HG02884 (cell line): ENCODE data around the gene HTT.

Experiments
- ATAC-seq: cut with Tn5 transposase; IDR thresholded peaks from one replicate; pipeline ENCODE4 v1.9.1; 2021; ENCODE audit warnings: mild to moderate bottlenecking, moderate library complexity; ENCODE audit not compliant: unreplicated experiment

The HTT gene

DNA sequence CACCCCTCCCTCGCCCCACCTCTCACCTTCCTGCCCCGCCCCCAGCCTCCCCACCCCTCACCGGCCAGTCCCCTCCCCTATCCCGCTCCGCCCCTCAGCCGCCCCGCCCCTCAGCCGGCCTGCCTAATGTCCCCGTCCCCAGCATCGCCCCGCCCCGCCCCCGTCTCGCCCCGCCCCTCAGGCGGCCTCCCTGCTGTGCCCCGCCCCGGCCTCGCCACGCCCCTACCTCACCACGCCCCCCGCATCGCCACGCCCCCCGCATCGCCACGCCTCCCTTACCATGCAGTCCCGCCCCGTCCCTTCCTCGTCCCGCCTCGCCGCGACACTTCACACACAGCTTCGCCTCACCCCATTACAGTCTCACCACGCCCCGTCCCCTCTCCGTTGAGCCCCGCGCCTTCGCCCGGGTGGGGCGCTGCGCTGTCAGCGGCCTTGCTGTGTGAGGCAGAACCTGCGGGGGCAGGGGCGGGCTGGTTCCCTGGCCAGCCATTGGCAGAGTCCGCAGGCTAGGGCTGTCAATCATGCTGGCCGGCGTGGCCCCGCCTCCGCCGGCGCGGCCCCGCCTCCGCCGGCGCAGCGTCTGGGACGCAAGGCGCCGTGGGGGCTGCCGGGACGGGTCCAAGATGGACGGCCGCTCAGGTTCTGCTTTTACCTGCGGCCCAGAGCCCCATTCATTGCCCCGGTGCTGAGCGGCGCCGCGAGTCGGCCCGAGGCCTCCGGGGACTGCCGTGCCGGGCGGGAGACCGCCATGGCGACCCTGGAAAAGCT is at the start of gene HTT, which contains the start of gene HTT-AS:
Gene HTT, plus strand, starts transcription at position 604 of the 768 bp plus-strand sequence. Its CDS starts 145 bp downstream, at position 749.
Gene HTT-AS, minus strand, starts transcription at position 461 of the 768 bp plus-strand sequence.
- peak; percentile 58 for ATAC-seq

DNA sequence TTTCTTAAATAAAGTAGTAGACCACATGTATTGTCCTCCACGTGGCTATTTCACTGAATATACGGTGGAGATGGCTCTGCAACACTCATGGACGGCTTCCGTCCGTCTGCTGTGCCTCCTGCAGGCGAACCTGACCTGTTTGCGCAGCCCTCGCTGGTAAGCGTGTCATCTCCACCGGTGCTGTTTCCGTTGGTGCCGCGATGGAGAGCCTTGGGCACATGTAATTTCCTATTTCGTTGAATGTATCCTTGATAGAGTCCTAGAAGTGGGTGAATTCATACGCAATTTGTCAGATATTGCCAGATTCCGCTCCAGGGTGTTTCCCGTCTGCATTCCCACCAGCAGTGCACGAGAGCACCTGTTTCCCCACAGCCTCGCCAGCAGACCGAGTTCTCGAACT is 48.6 kb upstream of the HTT start:
- no peak for ATAC-seq

DNA sequence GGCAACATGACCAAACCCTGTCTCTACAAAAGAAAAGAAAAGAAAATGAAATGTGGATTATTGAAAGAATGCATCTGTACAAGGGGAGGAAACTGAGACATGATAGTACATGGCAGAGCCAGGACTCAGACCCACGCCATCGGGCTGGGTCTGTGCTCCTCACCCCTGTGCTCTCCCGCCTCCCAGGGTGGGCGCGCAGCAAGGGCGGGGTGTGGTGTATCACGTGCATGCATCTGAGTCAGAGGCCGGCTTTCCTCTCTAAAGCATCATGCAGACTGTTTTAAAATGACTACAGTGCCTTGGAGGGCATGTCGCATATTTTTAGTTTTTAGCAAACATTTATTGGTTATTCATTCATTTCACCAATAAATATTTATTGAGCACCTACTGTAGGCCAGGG is 47.9 kb upstream of the HTT start:
- no peak for ATAC-seq

DNA sequence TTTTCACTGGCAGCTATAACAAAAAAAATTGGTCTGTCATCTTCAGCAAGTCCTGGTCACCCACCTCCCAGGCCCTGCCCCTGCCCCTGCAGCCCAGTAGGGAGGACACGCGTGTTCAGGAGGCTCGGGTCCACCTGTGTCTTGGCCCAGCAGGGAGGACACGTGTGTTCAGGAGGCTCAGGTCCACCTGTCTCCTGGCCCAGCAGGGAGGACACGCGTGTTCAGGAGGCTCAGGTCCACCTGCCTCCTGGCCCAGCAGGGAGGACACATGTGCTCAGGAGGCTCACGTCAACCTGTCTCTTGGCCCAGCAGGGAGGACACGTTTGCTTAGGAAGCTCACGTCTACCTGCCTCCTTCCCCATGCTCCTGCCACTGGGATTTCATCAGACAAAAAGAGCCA is 45.0 kb upstream of the HTT start:
- ATAC-seq, result no peak

DNA sequence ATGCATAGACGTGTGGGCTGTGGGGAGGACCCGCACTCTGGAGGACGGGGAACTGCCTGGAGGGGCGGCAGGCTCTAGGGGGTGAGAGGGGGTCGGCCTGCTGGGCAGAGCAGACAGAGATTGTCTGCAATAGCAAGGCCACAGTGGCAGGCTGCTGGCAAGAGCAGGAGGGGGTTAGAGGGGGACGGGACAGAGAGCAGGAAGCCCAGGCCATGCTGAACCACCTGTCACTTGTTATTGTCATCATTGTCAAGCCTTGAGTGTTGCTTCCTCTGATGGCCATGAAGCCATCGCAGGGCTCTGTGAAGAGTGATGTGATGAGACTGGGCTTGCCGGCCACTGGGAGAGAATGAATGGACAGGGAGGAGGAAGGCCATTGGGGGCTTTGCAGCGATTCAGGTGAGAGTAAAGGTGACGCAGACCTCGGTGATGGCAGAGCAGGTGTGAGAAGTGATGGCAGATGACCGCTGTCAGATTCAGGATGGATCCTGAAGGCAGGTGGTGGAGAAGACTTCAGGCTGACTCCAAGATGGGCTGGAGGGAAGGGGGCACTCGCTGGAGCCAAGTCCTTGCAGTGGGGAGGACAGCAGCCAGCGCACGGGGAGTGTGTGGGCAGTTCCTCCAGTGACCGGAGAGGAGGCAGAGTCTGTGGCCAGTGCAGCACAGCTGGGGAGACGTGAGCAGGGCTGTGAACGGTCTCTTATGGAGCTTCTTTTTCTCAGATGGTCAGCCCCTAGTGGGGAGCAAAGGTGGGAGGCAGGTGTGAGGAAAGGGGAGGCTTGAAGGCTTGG is 43.7 kb upstream of the HTT start:
- ATAC-seq, result no peak

DNA sequence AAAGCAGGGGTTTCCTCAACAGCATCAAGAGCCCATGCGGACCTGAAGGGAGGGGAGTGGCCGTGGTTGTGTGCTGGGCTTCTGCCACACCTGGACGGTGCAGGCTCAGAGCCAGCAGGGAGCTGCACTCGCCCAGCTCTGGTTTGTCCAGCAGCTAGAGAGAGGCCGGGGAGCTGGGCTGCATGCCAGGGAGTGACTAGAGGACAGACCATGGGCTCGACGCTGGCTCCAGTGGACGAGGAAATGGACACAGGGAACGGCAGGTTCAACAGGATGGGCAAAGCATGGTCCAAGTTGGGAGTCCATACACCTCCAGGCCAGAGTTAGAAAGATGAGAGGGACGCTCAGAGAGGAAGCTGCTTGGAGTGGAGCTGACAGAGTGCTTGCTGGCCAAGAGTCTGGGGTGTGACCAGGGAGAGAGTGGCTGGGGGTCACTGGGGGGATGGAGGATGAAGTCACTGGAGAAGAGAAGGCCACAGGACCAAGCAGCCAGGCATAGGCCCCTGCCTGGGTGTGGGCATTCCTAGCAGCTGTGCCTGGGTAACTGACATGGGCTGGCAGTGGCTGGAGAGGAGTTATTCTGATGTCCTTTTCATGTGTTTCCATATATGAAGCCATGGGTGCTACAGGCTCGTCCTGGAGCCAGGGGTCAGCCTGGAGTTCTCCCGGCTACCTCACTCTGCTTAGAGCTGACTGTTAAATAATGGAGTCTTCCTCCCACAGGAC is 43.0 kb upstream of the HTT start:
- no peak for ATAC-seq

DNA sequence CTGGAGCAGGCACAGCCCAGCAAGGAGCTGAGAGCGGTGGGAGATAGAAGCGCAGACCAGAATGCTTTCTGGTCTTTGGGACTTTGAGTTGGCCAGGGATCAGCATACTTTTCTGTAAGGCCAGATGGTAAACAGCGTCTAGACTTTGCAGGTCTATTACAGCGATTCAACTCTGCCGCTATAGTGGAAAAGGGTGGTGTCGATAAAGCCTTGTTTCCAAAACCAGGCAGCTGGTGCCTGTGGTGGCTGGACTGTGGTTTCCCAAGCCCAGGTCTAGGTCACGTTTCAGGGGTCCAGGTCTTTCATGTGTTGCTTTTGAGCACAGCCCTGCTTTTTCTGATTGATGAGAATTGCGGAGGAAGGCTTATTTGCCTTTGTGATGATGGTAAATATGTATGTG is 40.2 kb upstream of the HTT start:
- ATAC-seq, result no peak

DNA sequence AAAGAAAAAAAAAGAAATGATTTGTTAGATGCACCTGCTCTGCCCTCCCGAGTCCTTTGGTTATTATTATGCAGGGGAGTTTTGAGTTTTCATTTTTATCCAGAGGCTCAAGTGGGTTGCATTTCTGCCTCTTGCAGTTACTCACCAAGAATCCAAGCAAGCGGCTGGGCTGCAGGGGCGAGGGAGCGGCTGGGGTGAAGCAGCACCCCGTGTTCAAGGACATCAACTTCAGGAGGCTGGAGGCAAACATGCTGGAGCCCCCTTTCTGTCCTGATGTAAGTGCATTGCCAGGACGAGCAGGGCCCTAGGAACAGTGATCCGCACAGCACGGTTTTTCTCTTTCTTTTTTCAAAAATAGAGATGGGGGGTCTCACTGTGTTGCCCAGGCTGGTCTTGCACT is 39.2 kb upstream of the HTT start:
- no peak for ATAC-seq

DNA sequence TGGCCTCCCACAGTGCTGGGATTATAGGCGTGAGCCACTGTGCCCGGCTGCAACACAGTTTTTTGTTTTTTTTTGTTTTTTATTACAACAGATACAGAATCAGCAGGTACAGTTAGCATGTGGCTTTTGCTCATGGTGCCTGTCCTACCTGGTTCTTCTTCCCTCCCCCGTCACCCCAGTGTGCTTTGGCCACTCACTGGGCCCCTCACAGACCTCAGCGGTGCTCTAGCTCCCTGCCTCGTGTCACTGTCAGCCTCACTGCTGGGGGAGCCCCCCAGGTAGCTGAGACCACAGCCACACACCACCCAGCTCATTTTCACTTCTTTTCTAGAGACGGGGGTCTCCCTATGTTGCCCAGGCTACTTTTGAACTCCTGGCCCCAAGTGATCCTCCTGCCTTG is 38.8 kb upstream of the HTT start:
- ATAC-seq, result no peak

DNA sequence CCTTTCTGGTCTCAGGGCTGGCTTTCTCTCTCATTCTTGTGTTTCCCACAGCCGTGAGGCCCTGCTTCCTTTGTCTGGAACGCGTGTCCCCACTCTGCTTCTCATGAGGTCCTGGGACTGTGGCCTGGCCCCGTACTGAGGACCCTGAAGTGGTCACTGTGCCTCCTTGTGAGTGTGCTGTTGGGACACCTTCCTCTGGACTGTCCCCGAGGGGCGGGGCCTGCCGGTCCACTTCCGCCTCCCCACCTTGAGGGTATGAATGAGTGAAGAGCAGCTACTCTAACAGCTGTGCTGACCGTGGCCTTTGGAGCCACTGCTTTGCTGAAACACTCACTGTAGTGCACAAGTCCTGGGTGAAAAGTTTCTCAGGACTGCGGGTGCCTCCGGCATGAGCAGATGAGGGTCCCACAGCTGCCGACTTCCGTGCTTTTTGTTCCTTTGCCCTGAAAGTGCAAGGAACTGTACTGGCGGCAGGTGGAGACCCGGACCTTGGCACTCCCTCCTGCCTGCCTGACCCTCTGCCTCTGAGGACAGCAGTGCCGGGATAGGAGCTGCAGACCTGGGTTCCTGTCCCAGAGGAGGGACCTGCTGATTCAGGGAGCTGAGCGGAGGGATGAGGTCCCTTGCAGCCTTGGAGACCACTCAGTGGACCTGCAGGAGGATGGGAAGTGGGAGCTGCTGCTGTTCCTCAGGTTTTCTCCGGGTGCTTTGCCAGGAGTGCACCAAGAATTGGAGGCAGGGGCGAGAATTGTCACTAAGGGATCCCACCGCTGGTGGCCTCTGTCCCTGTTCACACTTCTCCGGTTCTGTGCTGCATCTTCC is 38.1 kb upstream of the HTT start:
- no peak for ATAC-seq

DNA sequence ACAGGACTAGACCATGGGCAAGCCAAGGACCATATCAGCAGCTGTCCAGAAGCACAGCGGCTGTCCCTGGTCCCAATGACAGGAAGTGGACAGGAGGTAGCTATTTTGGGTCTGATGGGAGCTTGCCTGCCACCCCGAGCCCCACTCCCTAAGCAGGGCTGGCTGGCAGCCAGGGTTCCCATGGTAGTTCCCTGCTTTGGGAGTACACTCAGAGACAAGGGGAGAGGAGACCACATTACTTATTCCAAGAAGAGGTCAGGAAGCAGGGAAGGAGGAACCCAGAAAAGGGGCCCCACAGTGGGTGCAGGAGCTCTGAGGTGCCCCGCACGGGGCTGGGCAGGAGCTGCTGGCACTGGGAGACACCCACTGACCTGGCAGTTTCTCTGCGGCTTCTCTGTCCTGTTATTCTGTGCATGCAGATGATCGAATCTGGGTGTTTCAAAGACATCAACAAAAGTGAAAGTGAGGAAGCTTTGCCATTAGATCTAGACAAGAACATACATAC is 36.5 kb upstream of the HTT start:
- ATAC-seq, result no peak

DNA sequence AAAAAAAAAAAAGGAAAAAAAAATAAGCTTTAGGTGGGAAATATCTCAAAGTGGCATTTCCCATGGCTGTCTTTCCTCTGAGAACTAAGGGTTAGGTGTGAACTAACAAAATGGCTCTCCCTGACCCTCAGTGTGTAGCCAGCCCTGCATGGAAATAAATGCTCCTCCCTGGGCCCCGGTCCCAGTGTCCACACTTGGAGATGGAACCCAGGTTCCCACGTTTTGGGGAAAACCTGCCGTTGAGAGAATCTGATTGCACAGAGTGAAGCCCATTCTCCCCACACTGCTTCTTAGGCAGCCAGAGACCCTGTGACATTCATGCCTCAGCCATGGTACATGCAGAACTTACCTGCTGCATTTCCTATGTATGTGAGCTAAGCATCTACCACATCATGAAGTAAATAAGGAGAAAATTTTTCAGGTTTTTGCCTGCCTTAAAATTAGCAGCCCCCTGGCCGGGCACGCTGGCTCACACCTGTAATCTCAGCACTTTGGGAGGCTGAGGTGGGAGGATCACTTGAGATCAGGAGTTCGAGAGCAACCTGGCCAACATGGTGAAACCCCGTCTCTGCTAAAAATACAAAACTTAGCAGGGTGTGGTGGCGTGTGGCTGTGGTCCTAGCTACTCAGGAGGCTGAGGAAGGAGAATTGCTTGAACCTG is 34.6 kb upstream of the HTT start:
- no peak for ATAC-seq

DNA sequence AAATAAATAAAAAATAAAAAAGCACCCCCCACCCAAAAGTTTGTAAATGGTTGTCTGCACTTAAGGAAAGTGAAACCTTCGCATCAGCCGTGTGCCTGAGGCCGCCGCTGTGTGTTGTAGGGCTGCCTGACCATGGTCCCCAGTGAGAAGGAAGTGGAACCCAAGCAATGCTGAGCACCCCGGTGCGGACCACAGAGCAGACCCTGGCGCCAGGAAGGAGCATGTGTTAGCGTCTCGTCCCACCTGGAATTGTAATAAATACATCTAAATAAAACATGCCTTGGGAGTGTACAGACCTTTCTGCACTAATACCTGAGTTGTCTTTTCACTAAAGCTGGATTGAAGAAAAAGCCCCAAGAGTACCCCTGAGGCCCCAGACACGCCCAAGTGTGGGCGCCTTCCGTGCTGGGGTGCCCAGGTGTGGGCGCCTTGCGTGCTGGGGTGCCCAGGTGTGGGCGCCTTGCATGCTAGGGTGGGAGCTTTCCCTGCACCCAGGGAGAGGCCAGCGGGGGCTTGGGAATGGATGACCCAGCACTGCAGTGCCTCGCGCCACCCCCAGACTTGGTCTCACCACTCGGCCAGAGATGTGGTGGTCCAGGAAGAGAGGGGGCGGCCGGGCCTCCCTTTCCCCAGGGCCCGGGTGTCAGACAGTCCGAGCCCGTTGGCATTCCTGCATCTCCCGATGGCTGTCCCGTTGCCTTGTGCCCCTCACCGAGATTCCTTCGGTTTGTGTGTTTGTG is 33.9 kb upstream of the HTT start:
- ATAC-seq, result peak; percentile 45

DNA sequence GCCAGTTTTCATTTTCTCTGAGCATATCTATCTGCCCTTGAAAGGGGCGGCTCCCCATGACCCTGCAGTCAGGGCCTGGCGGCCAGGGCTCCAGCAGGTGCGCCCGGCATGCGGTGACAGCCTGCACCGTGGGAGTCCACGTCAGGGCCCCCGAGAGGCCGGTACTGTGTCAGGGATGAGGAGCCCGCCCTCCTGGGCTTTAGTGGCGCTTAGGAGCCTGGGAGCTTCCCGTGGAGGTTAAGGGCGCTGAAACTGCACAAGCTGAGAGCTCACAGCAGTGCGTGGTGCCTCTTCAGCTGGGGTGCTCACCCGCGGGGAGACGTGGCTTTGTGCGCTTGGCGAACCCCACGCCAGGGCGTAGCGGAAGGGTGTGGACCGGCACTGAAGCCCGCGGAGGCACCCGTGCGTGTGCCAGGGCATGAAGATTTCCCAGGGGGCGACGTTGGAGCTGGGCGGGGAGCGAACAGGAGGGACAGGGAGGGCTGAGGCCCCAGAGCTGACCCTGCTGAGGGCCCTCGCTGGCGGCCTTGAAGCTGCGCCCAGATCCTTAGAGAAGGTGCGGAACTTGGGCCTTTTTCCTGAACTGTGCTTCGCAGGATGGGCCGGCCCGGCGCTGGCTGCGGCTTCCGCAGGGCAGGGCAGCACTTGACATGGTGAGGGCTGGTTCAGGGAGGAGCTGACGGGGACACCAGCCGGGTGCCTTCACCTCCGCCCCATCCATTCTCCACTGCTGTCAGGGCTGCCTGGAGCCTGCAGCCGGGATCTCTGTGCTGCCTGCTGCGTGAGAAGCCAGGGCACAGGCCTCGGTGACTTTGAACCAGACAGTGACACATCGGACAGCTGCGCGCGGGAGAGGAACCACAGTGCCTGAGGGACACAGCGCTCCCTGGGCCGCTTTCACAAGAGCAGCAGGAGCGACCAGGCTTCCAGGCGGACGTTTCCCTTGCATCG is 33.0 kb upstream of the HTT start:
- no peak for ATAC-seq

DNA sequence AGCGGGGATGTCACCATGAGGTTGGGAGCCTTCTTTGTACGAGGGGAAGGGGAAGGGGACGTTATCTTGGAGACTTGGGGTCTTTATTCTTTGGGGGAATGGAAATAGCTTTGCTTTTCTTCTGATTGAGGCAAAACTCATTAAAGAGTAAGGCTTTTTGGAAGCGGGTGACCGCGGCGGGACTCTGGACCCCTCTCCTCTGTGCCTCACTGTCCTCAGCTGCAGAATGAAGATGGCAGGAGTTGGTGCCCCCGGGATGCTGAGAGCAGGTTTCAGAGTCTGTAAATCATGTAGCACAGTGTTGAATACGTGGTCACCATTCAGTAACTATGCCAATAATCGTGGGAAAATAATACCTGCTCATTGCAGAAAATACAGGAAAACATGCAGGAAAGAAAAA is 32.3 kb upstream of the HTT start:
- no peak for ATAC-seq

DNA sequence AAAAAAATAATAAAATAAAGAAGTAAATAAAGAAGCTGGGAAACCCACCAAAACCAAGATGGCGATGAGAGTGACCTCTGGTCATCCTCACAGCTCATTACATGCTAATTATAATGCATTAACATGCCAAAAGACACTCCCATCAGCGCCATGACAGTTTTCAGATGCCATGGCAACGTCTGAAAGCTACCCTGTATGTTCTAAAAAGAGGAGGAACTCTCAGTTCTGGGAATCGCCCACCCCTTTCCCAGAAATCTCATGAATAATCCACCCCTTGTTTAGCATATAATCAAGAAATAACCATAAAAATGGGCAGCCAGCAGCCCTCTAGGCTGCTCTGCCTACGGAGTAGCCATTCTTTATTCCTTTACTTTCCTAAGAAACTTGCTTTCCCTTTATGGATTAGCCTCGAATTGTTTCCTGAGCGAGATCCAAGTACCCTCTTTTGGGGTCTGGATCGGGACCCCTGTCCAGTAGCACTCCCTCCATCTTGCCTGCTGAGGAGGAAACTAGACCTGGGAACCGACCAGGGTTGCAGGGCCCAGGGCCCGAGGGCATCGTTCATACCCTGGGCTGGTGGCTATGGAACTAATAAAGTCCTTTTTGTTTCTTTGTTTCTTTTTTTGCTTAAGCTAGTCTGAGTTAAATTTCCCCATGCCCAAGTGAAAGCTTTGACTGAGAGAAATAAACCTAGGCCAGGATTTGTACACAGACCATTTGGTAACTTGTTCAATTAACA is 31.0 kb upstream of the HTT start:
- no peak for ATAC-seq
